HL-60/S4 treated with retinoic acid at 250 ng/mL for 4 days and 3 days (cell line): ENCODE results near the gene ADGRV1.
"Not testable (repeated sequence)": the region's sequence is repeated elsewhere in the genome, so short reads cannot be mapped to it uniquely, and the experiment has no call there.

Source experiments
- in situ Hi-C: fragments of 300-500 bp; cut with MboI; formaldehyde crosslinking; loops from 2 replicates; pipeline ENCODE4 v1.7.0; 2022; ENCODE audit warnings: low sequenced_read_pairs

Gene ADGRV1

GRCh38 chr5:90982576-90982975, 424.0 kb downstream of the ADGRV1 start:
- in situ Hi-C loops = no loop called here

GRCh38 chr5:90983148-90983547, 424.6 kb downstream of the ADGRV1 start:
- in situ Hi-C loops = no loop called here

GRCh38 chr5:90983711-90984124, 425.1 kb downstream of the ADGRV1 start:
- in situ Hi-C loops = no loop called here

GRCh38 chr5:90985341-90985740, 426.7 kb downstream of the ADGRV1 start:
- in situ Hi-C loops = no loop called here

- in situ Hi-C loops = no loop called here
These were observed 429.1 kb downstream of the ADGRV1 start for GRCh38 chr5:90987726-90988125.

GRCh38 chr5:90991201-90991600, 432.6 kb downstream of the ADGRV1 start:
- in situ Hi-C loops = no loop called here

- in situ Hi-C loops = no loop called here
These were observed 436.2 kb downstream of the ADGRV1 start for GRCh38 chr5:90994796-90995195.

- in situ Hi-C loops = no loop called here
These were observed 437.5 kb downstream of the ADGRV1 start for GRCh38 chr5:90996089-90996488.

GRCh38 chr5:90997082-90997481, 438.5 kb downstream of the ADGRV1 start:
- in situ Hi-C loops = no loop called here

- in situ Hi-C loops = no loop called here
These were observed 442.1 kb downstream of the ADGRV1 start for GRCh38 chr5:91000743-91001142.

GRCh38 chr5:91006713-91007112, 448.1 kb downstream of the ADGRV1 start:
- in situ Hi-C loops = no loop called here

- in situ Hi-C loops = no loop called here
These were observed 448.7 kb downstream of the ADGRV1 start for GRCh38 chr5:91007251-91007650.

- in situ Hi-C loops = no loop called here
These were observed 449.3 kb downstream of the ADGRV1 start for GRCh38 chr5:91007780-91008402.

GRCh38 chr5:91010090-91010489, 451.5 kb downstream of the ADGRV1 start:
- in situ Hi-C loops = no loop called here

GRCh38 chr5:91011029-91011428, 452.4 kb downstream of the ADGRV1 start:
- in situ Hi-C loops = no loop called here

GRCh38 chr5:91012867-91013266, 454.3 kb downstream of the ADGRV1 start:
- in situ Hi-C loops = not testable (repeated sequence)

GRCh38 chr5:91016322-91016721, 457.7 kb downstream of the ADGRV1 start:
- in situ Hi-C loops = no loop called here

GRCh38 chr5:91016954-91017700, 458.5 kb downstream of the ADGRV1 start:
- in situ Hi-C loops = no loop called here

GRCh38 chr5:91018200-91018599, 459.6 kb downstream of the ADGRV1 start:
- in situ Hi-C loops = no loop called here

GRCh38 chr5:91018712-91019371, 460.2 kb downstream of the ADGRV1 start:
- in situ Hi-C loops = no loop called here

- in situ Hi-C loops = no loop called here
These were observed 461.6 kb downstream of the ADGRV1 start for GRCh38 chr5:91020065-91020800.
